ENCODE measurements around the gene SSNA1.

SSNA1 gene

DNA sequence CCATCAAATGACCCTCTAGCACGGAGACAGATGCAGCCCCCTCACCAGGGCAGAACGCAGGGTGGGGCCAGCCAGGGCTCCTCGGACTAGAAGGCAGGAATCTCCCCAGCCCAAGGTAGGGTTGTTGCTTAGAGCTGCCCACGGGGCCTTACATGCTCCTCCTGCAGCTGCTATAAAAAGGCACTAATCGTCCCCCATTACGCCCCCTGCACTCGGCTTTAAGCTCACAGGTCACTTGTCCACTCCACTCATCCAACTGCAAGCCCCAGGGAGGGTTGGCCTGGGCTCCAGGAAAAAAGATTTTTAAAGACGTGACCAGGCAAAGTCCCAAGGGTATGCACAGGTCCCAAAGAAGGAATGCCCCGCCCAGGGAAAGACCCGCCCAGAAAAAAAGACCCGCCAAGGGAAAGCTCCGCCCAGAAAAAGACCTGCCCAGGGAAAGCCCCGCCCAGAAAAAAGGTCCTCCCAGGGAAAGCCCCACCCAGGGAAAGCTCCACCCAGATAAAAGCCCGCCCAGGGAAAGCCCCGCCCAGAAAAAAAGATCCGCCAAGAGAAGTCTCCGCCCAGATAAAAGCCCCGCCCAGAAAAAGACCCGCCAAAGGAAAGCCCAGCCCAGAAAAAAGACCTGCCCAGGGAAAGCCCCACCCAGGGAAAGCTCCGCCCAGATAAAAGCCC is 38.4 kb upstream of the SSNA1 start:
- H3K9ac ChIP-seq (ENCODE audit: insufficient read length) = no peak overlapping the region
- TF ChIP-seq EZH2 (IDR thresholded peaks at IDR 0.05) (no peak), POLR2AphosphoS5 (IDR thresholded peaks at IDR 0.05; ENCODE audit: borderline replicate concordance, low read depth, low read length) (no peak), FOXP2 (optimal IDR thresholded peaks at IDR 0.05; ENCODE audit: control extremely low read depth, extremely low read length, insufficient read depth) (no peak)
- no peaks in the 10 kb centered on the region for H3K36me3 ChIP-seq (ENCODE audit: insufficient read depth, low read length)
- no peaks in the 10 kb centered on the region for H3K9me3 ChIP-seq (ENCODE audit: low read depth, low read length)
- peak; percentile 47 for DNase-seq (ENCODE audit: low read depth, low spot score)
- H3K27ac ChIP-seq = peak overlapping the region; percentile 46; the same call in 1 of the 2 replicates
- peak overlapping the region; percentile 47 for H3K4me3 ChIP-seq

DNA sequence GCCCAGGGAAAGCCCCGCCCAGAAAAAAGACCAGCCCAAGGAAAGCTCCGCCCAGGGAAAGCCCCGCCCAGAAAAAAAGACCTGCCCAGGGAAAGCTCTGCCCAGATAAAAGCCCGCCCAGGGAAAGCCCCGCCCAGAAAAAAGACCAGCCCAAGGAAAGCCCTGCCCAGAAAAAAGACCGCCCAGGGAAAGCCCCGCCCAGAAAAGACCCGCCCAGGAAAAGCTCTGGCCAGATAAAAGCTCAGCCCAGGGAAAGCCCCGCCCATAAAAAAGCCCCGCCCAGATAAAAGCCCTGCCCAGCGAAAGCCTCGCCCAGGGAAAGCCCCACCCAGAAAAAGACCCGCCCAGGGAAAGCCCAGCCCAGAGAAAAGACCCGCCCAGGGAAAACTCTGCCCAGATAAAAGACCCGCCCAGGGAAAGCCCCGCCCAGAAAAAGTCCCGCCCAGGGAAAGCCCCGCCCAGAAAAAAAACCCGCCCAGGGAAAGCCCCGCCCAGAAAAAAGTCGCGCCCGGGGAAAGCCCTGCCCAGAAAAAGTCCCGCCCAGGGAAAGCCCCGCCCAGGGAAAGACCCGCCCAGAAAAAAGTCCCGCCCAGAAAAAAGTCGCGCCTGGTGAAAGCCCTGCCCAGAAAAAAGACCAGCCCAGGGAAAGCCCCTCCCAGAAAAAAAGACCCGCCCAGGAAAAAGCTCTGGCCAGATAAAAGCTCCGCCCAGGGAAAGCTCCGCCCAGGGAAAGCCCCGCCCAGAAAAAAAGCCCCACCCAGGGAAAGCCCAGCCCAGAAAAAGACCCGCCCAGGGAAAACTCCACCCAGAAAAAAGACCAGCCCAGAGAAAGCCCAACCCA is 37.6 kb upstream of the SSNA1 start:
- H3K36me3 ChIP-seq (ENCODE audit: insufficient read depth, low read length) = no peaks in the 10 kb centered on the region
- H3K9me3 ChIP-seq (ENCODE audit: low read depth, low read length) = no peaks in the 10 kb centered on the region
- peak; percentile 28 for DNase-seq (ENCODE audit: low read depth, low spot score)
- no peak overlapping the region for H3K4me3 ChIP-seq
- H3K27ac ChIP-seq = peak overlapping the region; percentile 54; the same call in 1 of the 2 replicates
- TF ChIP-seq POLR2AphosphoS5 (IDR thresholded peaks at IDR 0.05; ENCODE audit: borderline replicate concordance, low read depth, low read length) (no peak), EZH2 (IDR thresholded peaks at IDR 0.05) (no peak), FOXP2 (optimal IDR thresholded peaks at IDR 0.05; ENCODE audit: control extremely low read depth, extremely low read length, insufficient read depth) (no peak)
- H3K9ac ChIP-seq (ENCODE audit: insufficient read length) = no peak overlapping the region

GRCh38 chr9:137152844-137153405 is 35.6 kb upstream of the SSNA1 start:
- no peak for TF ChIP-seq FOXP2 (optimal IDR thresholded peaks at IDR 0.05; ENCODE audit: control extremely low read depth, extremely low read length, insufficient read depth)
- TF ChIP-seq EZH2 (IDR thresholded peaks at IDR 0.05) = no peak
- no peak for TF ChIP-seq POLR2AphosphoS5 (IDR thresholded peaks at IDR 0.05; ENCODE audit: borderline replicate concordance, low read depth, low read length)
- H3K27ac ChIP-seq = no peak overlapping the region
- no peak overlapping the region for H3K9ac ChIP-seq (ENCODE audit: insufficient read length)
- no peaks in the 10 kb centered on the region for H3K36me3 ChIP-seq (ENCODE audit: insufficient read depth, low read length)
- H3K9me3 ChIP-seq (ENCODE audit: low read depth, low read length) = no peaks in the 10 kb centered on the region
- no peak for DNase-seq (ENCODE audit: low read depth, low spot score)
- H3K4me3 ChIP-seq = no peak overlapping the region

DNA sequence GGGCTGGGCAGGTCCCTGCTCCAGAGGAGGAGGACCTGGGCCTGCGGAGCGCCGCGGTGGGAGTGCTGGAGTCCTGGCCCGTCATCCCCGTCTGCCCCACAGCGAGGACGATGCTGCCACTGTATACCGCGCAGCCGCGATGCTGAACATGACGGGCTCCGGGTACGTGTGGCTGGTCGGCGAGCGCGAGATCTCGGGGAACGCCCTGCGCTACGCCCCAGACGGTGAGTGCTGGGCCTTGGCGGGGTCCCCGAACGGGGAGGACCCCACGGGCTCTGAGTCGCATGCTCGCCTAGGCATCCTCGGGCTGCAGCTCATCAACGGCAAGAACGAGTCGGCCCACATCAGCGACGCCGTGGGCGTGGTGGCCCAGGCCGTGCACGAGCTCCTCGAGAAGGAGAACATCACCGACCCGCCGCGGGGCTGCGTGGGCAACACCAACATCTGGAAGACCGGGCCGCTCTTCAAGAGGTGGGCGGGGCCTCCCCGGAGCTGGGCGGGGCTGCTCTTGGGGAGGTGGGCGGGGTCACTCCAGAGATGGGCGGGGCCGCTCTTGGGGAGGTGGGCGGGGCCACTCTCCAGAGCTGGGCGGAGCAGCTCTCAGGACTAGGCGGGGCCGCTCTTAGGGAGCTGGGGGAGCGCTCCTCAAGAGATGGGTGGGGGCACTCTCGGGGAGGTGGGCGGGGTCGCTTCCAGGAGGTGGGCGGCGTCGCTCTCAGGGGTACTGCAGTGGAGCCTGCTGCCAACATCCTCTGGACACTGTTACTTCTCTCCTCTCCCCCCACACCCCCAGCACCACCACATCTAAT is 31.7 kb upstream of the SSNA1 start:
- TF ChIP-seq EZH2 (IDR thresholded peaks at IDR 0.05) (no peak), FOXP2 (optimal IDR thresholded peaks at IDR 0.05; ENCODE audit: control extremely low read depth, extremely low read length, insufficient read depth) (no peak), POLR2AphosphoS5 (IDR thresholded peaks at IDR 0.05; ENCODE audit: borderline replicate concordance, low read depth, low read length) (no peak)
- Histone ChIP-seq H3K4me3 (peak overlapping the region; percentile 62), H3K9ac (ENCODE audit: insufficient read length) (no peak overlapping the region), H3K36me3 (ENCODE audit: insufficient read depth, low read length) (no peaks in the 10 kb centered on the region), H3K9me3 (ENCODE audit: low read depth, low read length) (no peaks in the 10 kb centered on the region), H3K27ac (no peak overlapping the region)
- peak; percentile 37 for DNase-seq (ENCODE audit: low read depth, low spot score)

- no peak overlapping the region for H3K9ac ChIP-seq (ENCODE audit: insufficient read length)
- H3K4me3 ChIP-seq = no peak overlapping the region
- no peaks in the 10 kb centered on the region for H3K36me3 ChIP-seq (ENCODE audit: insufficient read depth, low read length)
- no peaks in the 10 kb centered on the region for H3K9me3 ChIP-seq (ENCODE audit: low read depth, low read length)
- no peak overlapping the region for H3K27ac ChIP-seq
- TF ChIP-seq EZH2 (IDR thresholded peaks at IDR 0.05) (no peak), POLR2AphosphoS5 (IDR thresholded peaks at IDR 0.05; ENCODE audit: borderline replicate concordance, low read depth, low read length) (no peak), FOXP2 (optimal IDR thresholded peaks at IDR 0.05; ENCODE audit: control extremely low read depth, extremely low read length, insufficient read depth) (no peak)
- no peak for DNase-seq (ENCODE audit: low read depth, low spot score)
These were observed 30.7 kb upstream of the SSNA1 start for GRCh38 chr9:137157618-137158415.

DNA sequence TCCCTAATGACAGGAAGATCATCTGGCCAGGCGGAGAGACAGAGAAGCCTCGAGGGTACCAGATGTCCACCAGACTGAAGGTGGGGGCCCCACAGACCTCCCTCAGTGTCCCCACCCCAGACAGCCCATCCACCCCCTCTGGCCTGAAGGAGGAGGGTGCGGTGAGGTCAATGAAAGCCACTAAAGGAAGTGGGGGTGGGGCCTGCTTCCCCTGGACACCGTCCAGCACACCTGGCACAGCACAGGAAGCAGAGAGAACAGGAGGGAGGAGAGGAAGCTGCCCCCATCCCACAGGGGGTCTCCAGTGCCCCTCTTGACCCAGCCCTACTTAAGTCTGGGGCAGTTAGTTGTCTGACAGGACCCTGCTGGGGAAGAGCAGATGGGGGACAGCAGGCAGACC is 29.9 kb upstream of the SSNA1 start:
- H3K27ac ChIP-seq = no peak overlapping the region

More for the DNA sequence above, 29.9 kb upstream of the SSNA1 start:
- H3K36me3 ChIP-seq (ENCODE audit: insufficient read depth, low read length) = no peaks in the 10 kb centered on the region
- H3K9ac ChIP-seq (ENCODE audit: insufficient read length) = no peak overlapping the region
- no peak overlapping the region for H3K4me3 ChIP-seq
- TF ChIP-seq EZH2 (IDR thresholded peaks at IDR 0.05) (no peak), POLR2AphosphoS5 (IDR thresholded peaks at IDR 0.05; ENCODE audit: borderline replicate concordance, low read depth, low read length) (no peak), FOXP2 (optimal IDR thresholded peaks at IDR 0.05; ENCODE audit: control extremely low read depth, extremely low read length, insufficient read depth) (no peak)
- H3K9me3 ChIP-seq (ENCODE audit: low read depth, low read length) = no peaks in the 10 kb centered on the region
- DNase-seq (ENCODE audit: low read depth, low spot score) = no peak
